ENCODE measurements around the gene SNX5. TPM values are rescaled to one million over a fixed set of nuclear protein-coding genes. Genes with fewer than 3 reads are reported as not detected.

SNX5 gene
- total and polyA plus RNA-seq, 10 of the 15 experiments (the other 5 are each of a cell fraction or from before 2014, with no cell fraction given) = 92.9 to 316 (median 245) TPM

DNA sequence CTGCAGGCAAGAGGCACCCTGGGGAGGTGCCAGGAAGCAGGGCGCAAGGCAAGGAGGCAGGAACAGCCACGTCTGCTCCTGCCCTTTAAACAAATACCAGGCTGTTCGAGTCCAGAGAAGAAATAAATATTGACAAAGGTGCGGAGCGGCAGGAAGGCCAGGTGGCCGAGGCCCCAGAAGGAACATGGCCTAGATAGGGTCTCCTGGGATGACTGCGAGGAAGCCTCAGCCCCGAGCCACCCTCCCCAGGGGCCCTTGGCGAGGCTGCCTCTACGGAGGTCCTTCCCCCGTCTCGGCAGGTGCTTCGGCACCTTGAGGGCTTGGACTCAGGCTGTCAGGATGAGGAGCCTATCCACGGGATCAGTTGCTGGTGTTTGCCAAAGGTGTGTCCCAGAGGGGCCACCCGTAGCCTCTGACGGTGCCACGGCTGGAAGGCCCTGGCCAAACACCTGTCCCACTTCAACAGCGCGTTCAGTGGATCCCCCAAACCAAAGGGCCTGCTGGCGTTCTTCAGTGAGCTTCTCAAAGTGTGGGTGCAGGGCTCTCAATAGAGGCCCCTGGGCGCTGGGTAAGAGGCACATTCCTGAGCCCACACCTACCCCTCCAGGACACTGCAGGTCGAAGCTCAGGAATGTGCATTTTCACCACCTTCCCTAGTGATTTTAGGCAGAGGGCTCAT lies 39.8 kb downstream of the SNX5 start:
- no TSS peak for BruUV-seq (replicated peaks)
- H3K36me3 ChIP-seq (ENCODE audit: control insufficient read depth in 2 of 2, insufficient read depth in 2 of 2, low read length in 1 of 2) = no peaks in the 10 kb centered on the region
- SMC1A ChIA-PET (ENCODE audit: uncharacterized antibody, unreplicated experiment) = no interaction called here
- no peak overlapping the region for H3K9ac ChIP-seq (ENCODE audit: control insufficient read depth, insufficient read depth, low read length)
- TF ChIP-seq HDGF (IDR thresholded peaks at IDR 0.05) (no peak), SIX5 (IDR thresholded peaks at IDR 0.05; ENCODE audit: low read depth, low read length, severe bottlenecking) (no peak), ZNF24 (IDR thresholded peaks at IDR 0.05) (no peak), EGR1 (IDR thresholded peaks at IDR 0.05; ENCODE audit: borderline replicate concordance in 1 of 2, low read depth in 2 of 2, low read length in 2 of 2) (no peak), BHLHE40 (IDR thresholded peaks at IDR 0.05; ENCODE audit: borderline replicate concordance in 1 of 2, low read depth in 2 of 2, low read length in 1 of 2) (no peak), ZNF217 (IDR thresholded peaks at IDR 0.05) (no peak), CREM (IDR thresholded peaks at IDR 0.05; ENCODE audit: low read depth) (no peak), POLR2A (IDR thresholded peaks at IDR 0.05; ENCODE audit: low read depth, low read length) (no peak), TCF3 (IDR thresholded peaks at IDR 0.05; ENCODE audit: borderline replicate concordance, insufficient read depth, low read depth, low read length) (no peak), SUPT20H (IDR thresholded peaks at IDR 0.05; ENCODE audit: borderline replicate concordance, control insufficient read depth, low read depth, low read length) (no peak), CBX5 (IDR thresholded peaks at IDR 0.05; ENCODE audit: low read depth) (no peak), NFIC (IDR thresholded peaks at IDR 0.05; ENCODE audit: low read depth, low read length) (no peak), BRCA1 (IDR thresholded peaks at IDR 0.05; ENCODE audit: low read depth, low read length) (no peak)
- TF ChIP-seq, protein P1, sequence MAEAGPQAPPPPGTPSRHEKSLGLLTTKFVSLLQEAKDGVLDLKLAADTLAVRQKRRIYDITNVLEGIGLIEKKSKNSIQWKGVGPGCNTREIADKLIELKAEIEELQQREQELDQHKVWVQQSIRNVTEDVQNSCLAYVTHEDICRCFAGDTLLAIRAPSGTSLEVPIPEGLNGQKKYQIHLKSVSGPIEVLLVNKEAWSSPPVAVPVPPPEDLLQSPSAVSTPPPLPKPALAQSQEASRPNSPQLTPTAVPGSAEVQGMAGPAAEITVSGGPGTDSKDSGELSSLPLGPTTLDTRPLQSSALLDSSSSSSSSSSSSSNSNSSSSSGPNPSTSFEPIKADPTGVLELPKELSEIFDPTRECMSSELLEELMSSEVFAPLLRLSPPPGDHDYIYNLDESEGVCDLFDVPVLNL (IDR thresholded peaks at IDR 0.05; ENCODE audit: low read depth, low read length) = no peak
- TF ChIP-seq, protein P2, sequence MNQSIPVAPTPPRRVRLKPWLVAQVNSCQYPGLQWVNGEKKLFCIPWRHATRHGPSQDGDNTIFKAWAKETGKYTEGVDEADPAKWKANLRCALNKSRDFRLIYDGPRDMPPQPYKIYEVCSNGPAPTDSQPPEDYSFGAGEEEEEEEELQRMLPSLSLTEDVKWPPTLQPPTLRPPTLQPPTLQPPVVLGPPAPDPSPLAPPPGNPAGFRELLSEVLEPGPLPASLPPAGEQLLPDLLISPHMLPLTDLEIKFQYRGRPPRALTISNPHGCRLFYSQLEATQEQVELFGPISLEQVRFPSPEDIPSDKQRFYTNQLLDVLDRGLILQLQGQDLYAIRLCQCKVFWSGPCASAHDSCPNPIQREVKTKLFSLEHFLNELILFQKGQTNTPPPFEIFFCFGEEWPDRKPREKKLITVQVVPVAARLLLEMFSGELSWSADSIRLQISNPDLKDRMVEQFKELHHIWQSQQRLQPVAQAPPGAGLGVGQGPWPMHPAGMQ (IDR thresholded peaks at IDR 0.05; ENCODE audit: borderline replicate concordance) = no peak
- TF ChIP-seq, protein P3, sequence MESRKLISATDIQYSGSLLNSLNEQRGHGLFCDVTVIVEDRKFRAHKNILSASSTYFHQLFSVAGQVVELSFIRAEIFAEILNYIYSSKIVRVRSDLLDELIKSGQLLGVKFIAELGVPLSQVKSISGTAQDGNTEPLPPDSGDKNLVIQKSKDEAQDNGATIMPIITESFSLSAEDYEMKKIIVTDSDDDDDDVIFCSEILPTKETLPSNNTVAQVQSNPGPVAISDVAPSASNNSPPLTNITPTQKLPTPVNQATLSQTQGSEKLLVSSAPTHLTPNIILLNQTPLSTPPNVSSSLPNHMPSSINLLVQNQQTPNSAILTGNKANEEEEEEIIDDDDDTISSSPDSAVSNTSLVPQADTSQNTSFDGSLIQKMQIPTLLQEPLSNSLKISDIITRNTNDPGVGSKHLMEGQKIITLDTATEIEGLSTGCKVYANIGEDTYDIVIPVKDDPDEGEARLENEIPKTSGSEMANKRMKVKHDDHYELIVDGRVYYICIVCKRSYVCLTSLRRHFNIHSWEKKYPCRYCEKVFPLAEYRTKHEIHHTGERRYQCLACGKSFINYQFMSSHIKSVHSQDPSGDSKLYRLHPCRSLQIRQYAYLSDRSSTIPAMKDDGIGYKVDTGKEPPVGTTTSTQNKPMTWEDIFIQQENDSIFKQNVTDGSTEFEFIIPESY (IDR thresholded peaks at IDR 0.05) = no peak
- DNase-seq (ENCODE audit: low read depth, low spot score) (no peak), FAIRE-seq (no peak), ATAC-seq (no peak)
- H3K4me2 ChIP-seq (ENCODE audit: control insufficient read depth, insufficient read depth) = no peak overlapping the region
- H3K79me2 ChIP-seq (ENCODE audit: control insufficient read depth, insufficient read depth, low read length) = no peaks in the 10 kb centered on the region
- no peak overlapping the region for H2AFZ ChIP-seq (ENCODE audit: control insufficient read depth, low read depth, low read length)
- H4K20me1 ChIP-seq (ENCODE audit: control insufficient read depth, insufficient read depth) = no peaks in the 10 kb centered on the region; the same call in 1 of the 2 replicates
- WGBS (ENCODE audit: insufficient coverage, insufficient replicate concordance, low lambda C conversion rate, missing lambda C conversion rate) = 43% methylated on average over 20 of the region's 22 CpGs
- H3K9me3 ChIP-seq (replicated peaks; ENCODE audit: control insufficient read depth, insufficient read depth, low read length) = no peaks in the 10 kb centered on the region; the same call in 2 of the 3 replicates
- intact Hi-C loops (cut with micrococcal nuclease; ENCODE audit: unreplicated experiment) (no loop called here), in situ Hi-C loops (cut with MboI) (no loop called here)
- H3K27ac ChIP-seq (ENCODE audit: control insufficient read depth, insufficient read depth) = no peak overlapping the region
- CTCF ChIA-PET = interaction anchor here (1.1 kb wide), 1 partner anchor 75 kb away, joined by 3 read pairs; no protein-coding TSS in a partner anchor
- POLR2A ChIA-PET = no interaction called here
- H3K4me3 ChIP-seq = no peak overlapping the region
- RAD21 ChIA-PET (ENCODE audit: unreplicated experiment) = no interaction called here
- peaks cover 5% of the 10 kb centered on the region; the same call in 1 of the 2 replicates for H3K4me1 ChIP-seq (ENCODE audit: control insufficient read depth, insufficient read depth, low read length)
- peaks cover 0 to 7% of the 10 kb centered on the region in 2 experiments; a peak in 2 of 4 replicates for H3K27me3 ChIP-seq (replicated peaks in 1 of 2; ENCODE audit: control insufficient read depth in 2 of 2, insufficient read depth in 2 of 2, low read length in 1 of 2)
